ENCODE results near the gene RAB11FIP4. TPM values are rescaled to one million over a fixed set of nuclear protein-coding genes. Genes with fewer than 3 reads are reported as not detected.
A peak's percentile ranks its signal among the peaks of the same experiment; 100 is the strongest.

Gene RAB11FIP4
- total and polyA plus RNA-seq, 2 donors (not counting 1 experiment from before 2014, with no cell fraction given), result 0.16 to 0.66 TPM

- Histone ChIP-seq H3K27me3 (ENCODE audit: control insufficient read depth, insufficient read depth, low read length) (no peaks in the 10 kb centered on the region), H3K27ac (ENCODE audit: insufficient read depth, low read length) (no peak overlapping the region), H2AFZ (ENCODE audit: low read length) (no peak overlapping the region), H3K36me3 (ENCODE audit: control insufficient read depth, insufficient read depth, low read length) (no peaks in the 10 kb centered on the region), H3K79me2 (ENCODE audit: control insufficient read depth, insufficient read depth, low read length) (no peaks in the 10 kb centered on the region), H4K20me1 (ENCODE audit: control insufficient read depth, extremely low read depth, insufficient read depth, low read length) (no peaks in the 10 kb centered on the region), H3K4me3 (replicated peaks in 1 of 4; ENCODE audit: control extremely low read depth in 1 of 4, insufficient read depth in 1 of 4, low read depth in 3 of 4, low read length in 4 of 4) (no peak overlapping the region), H3K9ac (ENCODE audit: insufficient read depth, low read length) (no peak overlapping the region), H3K4me2 (ENCODE audit: extremely low read depth, insufficient read depth, low read length) (no peak overlapping the region), H3K9me3 (ENCODE audit: control insufficient read depth, insufficient read depth, low read depth, low read length) (no peaks in the 10 kb centered on the region), H3K4me1 (ENCODE audit: control insufficient read depth, extremely low read depth, insufficient read depth, low read length) (no peaks in the 10 kb centered on the region)
- TF ChIP-seq EZH2 (IDR thresholded peaks at IDR 0.05; ENCODE audit: low read length, missing control alignments), result no peak
- TF ChIP-seq, protein P1, sequence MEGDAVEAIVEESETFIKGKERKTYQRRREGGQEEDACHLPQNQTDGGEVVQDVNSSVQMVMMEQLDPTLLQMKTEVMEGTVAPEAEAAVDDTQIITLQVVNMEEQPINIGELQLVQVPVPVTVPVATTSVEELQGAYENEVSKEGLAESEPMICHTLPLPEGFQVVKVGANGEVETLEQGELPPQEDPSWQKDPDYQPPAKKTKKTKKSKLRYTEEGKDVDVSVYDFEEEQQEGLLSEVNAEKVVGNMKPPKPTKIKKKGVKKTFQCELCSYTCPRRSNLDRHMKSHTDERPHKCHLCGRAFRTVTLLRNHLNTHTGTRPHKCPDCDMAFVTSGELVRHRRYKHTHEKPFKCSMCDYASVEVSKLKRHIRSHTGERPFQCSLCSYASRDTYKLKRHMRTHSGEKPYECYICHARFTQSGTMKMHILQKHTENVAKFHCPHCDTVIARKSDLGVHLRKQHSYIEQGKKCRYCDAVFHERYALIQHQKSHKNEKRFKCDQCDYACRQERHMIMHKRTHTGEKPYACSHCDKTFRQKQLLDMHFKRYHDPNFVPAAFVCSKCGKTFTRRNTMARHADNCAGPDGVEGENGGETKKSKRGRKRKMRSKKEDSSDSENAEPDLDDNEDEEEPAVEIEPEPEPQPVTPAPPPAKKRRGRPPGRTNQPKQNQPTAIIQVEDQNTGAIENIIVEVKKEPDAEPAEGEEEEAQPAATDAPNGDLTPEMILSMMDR (conservative IDR thresholded peaks at IDR 0.05 in 1 of 2, IDR thresholded peaks at IDR 0.05 in 1 of 2; ENCODE audit: low read depth in 1 of 2, low read length in 2 of 2), result no peak
- DNase-seq (ENCODE audit: low read depth in 2 of 2), result peak; percentile 46 to 70
Measured at GRCh38 chr17:31448467-31449077, 57.1 kb downstream of the RAB11FIP4 start.

- H3K9me3 ChIP-seq (ENCODE audit: control insufficient read depth, insufficient read depth, low read depth, low read length), result no peaks in the 10 kb centered on the region
- H3K27ac ChIP-seq (ENCODE audit: insufficient read depth, low read length), result no peak overlapping the region
- TF ChIP-seq EZH2 (IDR thresholded peaks at IDR 0.05; ENCODE audit: low read length, missing control alignments), result no peak
- TF ChIP-seq, protein P1 (conservative IDR thresholded peaks at IDR 0.05 in 1 of 2, IDR thresholded peaks at IDR 0.05 in 1 of 2; ENCODE audit: low read depth in 1 of 2, low read length in 2 of 2), result no peak
- DNase-seq (ENCODE audit: low read depth in 2 of 2), result no peak
- H2AFZ ChIP-seq (ENCODE audit: low read length), result no peak overlapping the region
- H3K4me2 ChIP-seq (ENCODE audit: extremely low read depth, insufficient read depth, low read length), result no peak overlapping the region
- no peaks in the 10 kb centered on the region for H4K20me1 ChIP-seq (ENCODE audit: control insufficient read depth, extremely low read depth, insufficient read depth, low read length)
- no peaks in the 10 kb centered on the region for H3K79me2 ChIP-seq (ENCODE audit: control insufficient read depth, insufficient read depth, low read length)
- H3K9ac ChIP-seq (ENCODE audit: insufficient read depth, low read length), result no peak overlapping the region
- H3K27me3 ChIP-seq (ENCODE audit: control insufficient read depth, insufficient read depth, low read length), result no peaks in the 10 kb centered on the region
- no peaks in the 10 kb centered on the region for H3K4me1 ChIP-seq (ENCODE audit: control insufficient read depth, extremely low read depth, insufficient read depth, low read length)
- no peaks in the 10 kb centered on the region for H3K36me3 ChIP-seq (ENCODE audit: control insufficient read depth, insufficient read depth, low read length)
- H3K4me3 ChIP-seq (replicated peaks in 1 of 4; ENCODE audit: control extremely low read depth in 1 of 4, insufficient read depth in 1 of 4, low read depth in 3 of 4, low read length in 4 of 4), result no peak overlapping the region
Measured at GRCh38 chr17:31449111-31449510, 57.6 kb downstream of the RAB11FIP4 start.

DNA sequence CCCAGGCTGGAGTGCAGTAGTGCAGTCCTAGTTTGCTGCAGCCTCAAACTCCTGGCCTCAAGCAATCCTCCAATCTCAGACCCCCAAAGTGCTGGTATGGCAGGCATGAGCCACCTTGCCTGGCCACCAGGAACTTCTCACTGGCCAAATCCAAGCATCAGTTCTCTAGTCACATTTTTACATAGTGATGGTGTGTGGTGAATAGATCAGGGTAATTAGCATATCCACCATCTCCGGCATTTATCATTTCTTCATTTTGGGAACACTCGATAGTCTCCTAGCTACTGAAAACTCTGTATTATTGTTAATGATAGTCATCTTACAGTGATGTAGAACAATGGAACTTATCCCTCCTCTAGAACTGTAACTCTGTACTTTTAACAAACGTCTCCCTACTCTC is 58.3 kb downstream of the RAB11FIP4 start:
- Histone ChIP-seq H3K27ac (ENCODE audit: insufficient read depth, low read length) (no peak overlapping the region), H3K27me3 (ENCODE audit: control insufficient read depth, insufficient read depth, low read length) (no peaks in the 10 kb centered on the region), H3K36me3 (ENCODE audit: control insufficient read depth, insufficient read depth, low read length) (no peaks in the 10 kb centered on the region), H3K79me2 (ENCODE audit: control insufficient read depth, insufficient read depth, low read length) (no peaks in the 10 kb centered on the region), H4K20me1 (ENCODE audit: control insufficient read depth, extremely low read depth, insufficient read depth, low read length) (no peaks in the 10 kb centered on the region), H3K4me3 (replicated peaks in 1 of 4; ENCODE audit: control extremely low read depth in 1 of 4, insufficient read depth in 1 of 4, low read depth in 3 of 4, low read length in 4 of 4) (no peak overlapping the region), H2AFZ (ENCODE audit: low read length) (no peak overlapping the region), H3K4me1 (ENCODE audit: control insufficient read depth, extremely low read depth, insufficient read depth, low read length) (no peaks in the 10 kb centered on the region), H3K9me3 (ENCODE audit: control insufficient read depth, insufficient read depth, low read depth, low read length) (no peaks in the 10 kb centered on the region), H3K4me2 (ENCODE audit: extremely low read depth, insufficient read depth, low read length) (no peak overlapping the region), H3K9ac (ENCODE audit: insufficient read depth, low read length) (no peak overlapping the region)
- DNase-seq (ENCODE audit: low read depth in 2 of 2), result no peak
- TF ChIP-seq, protein P1 (conservative IDR thresholded peaks at IDR 0.05 in 1 of 2, IDR thresholded peaks at IDR 0.05 in 1 of 2; ENCODE audit: low read depth in 1 of 2, low read length in 2 of 2), result no peak
- TF ChIP-seq EZH2 (IDR thresholded peaks at IDR 0.05; ENCODE audit: low read length, missing control alignments), result no peak
